ENCODE measurements around the gene GPR135.

The GPR135 gene

DNA sequence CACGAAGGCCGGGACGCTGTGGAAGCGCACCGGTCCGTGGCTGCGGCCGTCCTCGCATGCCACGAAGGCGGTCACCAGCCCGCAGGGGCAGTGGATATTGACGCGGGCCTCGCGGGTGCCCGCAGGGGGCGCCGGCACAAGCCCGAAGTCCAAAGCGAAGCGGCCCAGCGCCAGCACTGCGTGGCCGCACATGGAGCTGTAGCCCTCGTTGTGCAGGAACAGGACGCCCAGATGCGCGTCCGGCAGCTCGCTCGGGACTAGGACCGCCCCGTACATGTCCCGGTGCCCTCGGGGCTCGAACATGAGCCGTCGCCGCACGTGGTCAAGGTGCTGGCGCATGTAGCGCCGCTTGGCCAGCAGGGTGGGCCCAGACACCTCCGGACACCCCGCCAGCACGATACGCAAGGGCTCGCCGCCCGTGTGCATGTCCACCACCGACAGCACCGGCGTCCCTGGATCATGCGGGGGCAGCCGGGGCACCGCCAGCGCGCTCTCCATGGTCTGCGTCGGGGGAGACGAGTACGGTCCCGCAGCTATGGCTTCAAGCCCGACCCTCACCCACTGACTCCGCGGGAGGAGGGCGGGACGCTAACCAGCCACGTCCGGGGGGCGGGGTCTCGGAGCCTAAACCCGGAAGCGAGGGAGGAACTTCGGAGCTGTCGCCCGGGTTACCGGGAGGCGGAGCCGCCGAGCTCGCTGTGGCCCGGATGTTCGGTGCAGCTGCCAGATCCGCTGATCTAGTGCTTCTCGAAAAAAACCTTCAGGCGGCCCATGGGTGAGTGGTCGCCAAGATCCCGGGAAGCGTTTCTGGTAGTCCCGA, 18.8 kb upstream of the GPR135 start, which contains the start of the genes JKAMP and L3HYPDH:
TSS of gene JKAMP (plus strand) at position 699 of the 820 bp plus-strand sequence. CDS start at position 772, 73 bp downstream.
TSS of gene L3HYPDH (minus strand) at position 590 of the 820 bp plus-strand sequence. CDS start at position 498, 92 bp downstream.
- H2AFZ ChIP-seq (ENCODE audit: low read depth) = peak within 1 kb of the TSS; percentile 79
- H3K4me3 ChIP-seq (IDR thresholded peaks at IDR 0.05; ENCODE audit: insufficient read depth, low read depth, low read length) = no peak within 1 kb of the TSS
- peak within 1 kb of the TSS; percentile 88 for H3K9ac ChIP-seq
- H3K4me1 ChIP-seq (ENCODE audit: low read depth, poor library complexity, severe bottlenecking) = peaks cover 35% of the 10 kb centered on the region
- no peaks in the 10 kb centered on the region for H4K20me1 ChIP-seq (ENCODE audit: insufficient read depth)
- H3K4me2 ChIP-seq = peak within 1 kb of the TSS; percentile 80
- no peaks in the 10 kb centered on the region for H3K27me3 ChIP-seq (ENCODE audit: insufficient read depth, low read depth)
- no peaks in the 10 kb centered on the region for H3K36me3 ChIP-seq (ENCODE audit: insufficient read depth)
- peak; percentile 53 for TF ChIP-seq CTCF (conservative IDR thresholded peaks at IDR 0.05; ENCODE audit: low read depth, low read length)
- peaks cover 20% of the 10 kb centered on the region; the same call in 1 of the 2 replicates for H3K79me2 ChIP-seq (ENCODE audit: insufficient read depth, low read depth)
- peak within 1 kb of the TSS; percentile 75 for H3K27ac ChIP-seq

GRCh38 chr14:59483363-59483762, 18.2 kb upstream of the GPR135 start:
- peak overlapping the region; percentile 66 for H2AFZ ChIP-seq (ENCODE audit: low read depth)
- peaks cover 35% of the 10 kb centered on the region for H3K4me1 ChIP-seq (ENCODE audit: low read depth, poor library complexity, severe bottlenecking)
- peaks cover 20% of the 10 kb centered on the region; the same call in 1 of the 2 replicates for H3K79me2 ChIP-seq (ENCODE audit: insufficient read depth, low read depth)
- H3K4me3 ChIP-seq (IDR thresholded peaks at IDR 0.05; ENCODE audit: insufficient read depth, low read depth, low read length) = no peak overlapping the region
- no peak for TF ChIP-seq CTCF (conservative IDR thresholded peaks at IDR 0.05; ENCODE audit: low read depth, low read length)
- no peaks in the 10 kb centered on the region for H3K27me3 ChIP-seq (ENCODE audit: insufficient read depth, low read depth)
- H3K9ac ChIP-seq = peak overlapping the region; percentile 88
- no peaks in the 10 kb centered on the region for H3K36me3 ChIP-seq (ENCODE audit: insufficient read depth)
- H4K20me1 ChIP-seq (ENCODE audit: insufficient read depth) = no peaks in the 10 kb centered on the region
- peak overlapping the region; percentile 75 for H3K27ac ChIP-seq
- peak overlapping the region; percentile 80 for H3K4me2 ChIP-seq

DNA sequence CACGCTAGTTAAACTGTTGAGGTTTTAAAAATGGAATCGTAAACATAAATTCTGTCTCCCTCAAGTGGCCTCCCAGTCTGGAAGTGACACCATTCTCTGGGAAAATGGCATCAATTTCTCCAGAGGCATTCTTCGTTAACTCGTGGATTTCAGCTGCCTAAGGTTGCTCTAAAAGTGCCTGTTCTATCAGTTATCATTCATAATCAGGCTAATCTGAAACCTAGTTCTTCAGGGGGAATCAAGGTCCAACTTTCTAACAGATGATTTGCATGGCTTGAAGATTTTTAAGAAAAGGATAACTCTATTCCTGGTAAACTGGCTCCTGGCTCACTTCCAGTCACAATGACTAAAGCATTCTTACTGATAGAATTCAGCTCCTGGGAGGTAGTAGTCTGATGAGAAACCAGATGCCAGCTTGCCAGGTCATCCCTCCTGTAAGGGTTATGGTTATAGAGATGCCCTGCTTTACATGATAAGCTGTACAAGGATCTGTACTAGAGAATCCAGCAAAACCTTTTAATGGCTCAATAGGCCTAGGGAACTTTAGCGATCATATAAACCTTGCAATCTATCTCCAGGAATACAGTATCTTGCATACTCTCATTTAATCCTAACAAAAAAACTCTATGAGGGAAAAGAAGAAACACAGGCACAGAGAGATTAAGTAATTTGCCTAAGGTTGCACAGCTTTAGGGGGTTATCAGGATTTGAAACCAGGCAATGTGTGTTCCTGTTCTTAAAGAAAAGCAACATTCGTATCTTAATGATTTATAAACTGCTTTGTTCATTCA, 17.6 kb upstream of the GPR135 start:
- no peak for TF ChIP-seq CTCF (conservative IDR thresholded peaks at IDR 0.05; ENCODE audit: low read depth, low read length)

GRCh38 chr14:59481871-59482540, 16.8 kb upstream of the GPR135 start:
- Histone ChIP-seq H3K27ac (no peak overlapping the region), H2AFZ (ENCODE audit: low read depth) (no peak overlapping the region), H4K20me1 (ENCODE audit: insufficient read depth) (no peaks in the 10 kb centered on the region), H3K9ac (no peak overlapping the region), H3K27me3 (ENCODE audit: insufficient read depth, low read depth) (no peaks in the 10 kb centered on the region), H3K36me3 (ENCODE audit: insufficient read depth) (no peaks in the 10 kb centered on the region), H3K4me1 (ENCODE audit: low read depth, poor library complexity, severe bottlenecking) (peaks cover 35% of the 10 kb centered on the region), H3K79me2 (ENCODE audit: insufficient read depth, low read depth) (peaks cover 20% of the 10 kb centered on the region; the same call in 1 of the 2 replicates), H3K4me2 (peak overlapping the region; percentile 80; the same call in 1 of the 2 replicates), H3K4me3 (IDR thresholded peaks at IDR 0.05; ENCODE audit: insufficient read depth, low read depth, low read length) (no peak overlapping the region)
- no peak for TF ChIP-seq CTCF (conservative IDR thresholded peaks at IDR 0.05; ENCODE audit: low read depth, low read length)

More for the DNA sequence above, 17.6 kb upstream of the GPR135 start:
- no peaks in the 10 kb centered on the region for H4K20me1 ChIP-seq (ENCODE audit: insufficient read depth)
- H3K4me3 ChIP-seq (IDR thresholded peaks at IDR 0.05; ENCODE audit: insufficient read depth, low read depth, low read length) = no peak overlapping the region
- H2AFZ ChIP-seq (ENCODE audit: low read depth) = 0 out of 2 replicates have a peak overlapping the region, but pooled peaks have one; percentile 66
- no peak overlapping the region for H3K27ac ChIP-seq
- no peaks in the 10 kb centered on the region for H3K27me3 ChIP-seq (ENCODE audit: insufficient read depth, low read depth)
- H3K36me3 ChIP-seq (ENCODE audit: insufficient read depth) = no peaks in the 10 kb centered on the region
- peak overlapping the region; percentile 88; the same call in 1 of the 2 replicates for H3K9ac ChIP-seq
- H3K4me1 ChIP-seq (ENCODE audit: low read depth, poor library complexity, severe bottlenecking) = peaks cover 35% of the 10 kb centered on the region
- peaks cover 20% of the 10 kb centered on the region; the same call in 1 of the 2 replicates for H3K79me2 ChIP-seq (ENCODE audit: insufficient read depth, low read depth)
- peak overlapping the region; percentile 80 for H3K4me2 ChIP-seq
